ENCODE data around the gene LRBA.

LRBA gene

GRCh38 chr4:150219841-150220240 is 795.2 kb downstream of the LRBA start:
- DNase-seq, result no peak

DNA sequence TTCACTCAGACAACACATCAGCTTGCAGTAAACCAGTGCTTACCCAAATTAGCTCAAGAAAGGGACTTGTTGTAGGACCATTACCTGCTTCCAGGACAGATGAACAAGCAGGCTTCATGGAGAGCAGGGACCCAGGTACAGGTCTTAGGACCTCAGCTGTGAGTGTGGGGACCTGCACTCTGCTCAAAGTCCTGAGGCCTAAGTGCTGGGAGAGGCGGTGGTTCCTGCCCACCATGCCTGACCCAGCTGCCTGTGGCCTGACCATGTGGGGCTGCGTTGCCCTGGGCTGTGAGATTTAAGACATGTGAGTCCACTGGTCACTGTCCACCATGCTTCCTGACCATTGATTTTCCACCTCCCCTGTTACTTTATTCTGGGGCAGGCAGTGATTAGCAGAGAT is 796.6 kb downstream of the LRBA start:
- no peak for DNase-seq

DNA sequence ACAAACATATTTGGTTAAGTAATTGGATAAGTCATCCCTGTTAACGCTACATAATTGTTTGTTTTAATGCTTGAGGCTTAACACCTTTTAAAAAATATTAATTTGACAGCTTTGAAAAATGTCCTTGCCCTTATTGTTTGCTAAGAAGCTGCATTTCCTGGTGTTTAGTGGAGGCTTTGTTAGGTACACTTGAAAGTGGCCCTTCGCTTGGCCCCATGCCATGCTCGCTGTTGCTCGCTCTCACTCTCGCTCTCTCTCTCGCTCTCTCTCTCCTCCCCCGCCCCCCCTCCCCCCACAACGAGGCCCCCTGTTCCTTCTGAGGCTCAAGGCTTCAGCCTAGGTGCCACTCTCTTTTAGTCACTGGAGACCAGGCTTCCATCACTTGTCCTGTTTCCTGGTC is 797.3 kb downstream of the LRBA start:
- DNase-seq, result no peak

- DNase-seq, result no peak
These were observed 797.9 kb downstream of the LRBA start for GRCh38 chr4:150217192-150217591.

DNA sequence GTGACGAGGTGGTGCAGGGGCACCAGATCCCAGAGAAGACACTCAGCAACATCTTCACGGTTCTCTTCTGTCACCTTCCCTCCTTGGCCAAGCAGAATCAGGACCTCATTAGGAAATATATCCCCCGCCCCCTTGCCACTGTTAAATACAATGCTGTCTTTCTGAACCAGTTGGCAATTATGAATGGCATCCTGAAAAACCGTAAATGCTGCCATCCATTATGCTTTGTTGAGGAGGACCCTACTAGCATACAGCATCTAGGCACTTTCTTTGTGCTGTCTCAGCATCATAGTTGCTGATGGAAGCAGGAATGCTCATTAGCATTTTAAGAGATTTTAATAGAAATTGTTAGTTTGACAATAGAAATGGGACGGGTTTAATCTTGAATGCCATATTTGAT is 798.4 kb downstream of the LRBA start:
- no peak for DNase-seq

- DNase-seq, result no peak
These were observed 799.5 kb downstream of the LRBA start for GRCh38 chr4:150215601-150216000.
